HG03060 (cell line): Measurements from ENCODE around the gene VWDE.
"Not testable (repeated sequence)": the region's sequence is repeated elsewhere in the genome, so short reads cannot be mapped to it uniquely, and the experiment has no call there.

Experiments used
- ATAC-seq: cut with Tn5 transposase; IDR thresholded peaks from one replicate; pipeline ENCODE4 v1.9.1; 2021; ENCODE audit warnings: low read depth, moderate number of reproducible peaks; ENCODE audit not compliant: unreplicated experiment

The VWDE gene

DNA sequence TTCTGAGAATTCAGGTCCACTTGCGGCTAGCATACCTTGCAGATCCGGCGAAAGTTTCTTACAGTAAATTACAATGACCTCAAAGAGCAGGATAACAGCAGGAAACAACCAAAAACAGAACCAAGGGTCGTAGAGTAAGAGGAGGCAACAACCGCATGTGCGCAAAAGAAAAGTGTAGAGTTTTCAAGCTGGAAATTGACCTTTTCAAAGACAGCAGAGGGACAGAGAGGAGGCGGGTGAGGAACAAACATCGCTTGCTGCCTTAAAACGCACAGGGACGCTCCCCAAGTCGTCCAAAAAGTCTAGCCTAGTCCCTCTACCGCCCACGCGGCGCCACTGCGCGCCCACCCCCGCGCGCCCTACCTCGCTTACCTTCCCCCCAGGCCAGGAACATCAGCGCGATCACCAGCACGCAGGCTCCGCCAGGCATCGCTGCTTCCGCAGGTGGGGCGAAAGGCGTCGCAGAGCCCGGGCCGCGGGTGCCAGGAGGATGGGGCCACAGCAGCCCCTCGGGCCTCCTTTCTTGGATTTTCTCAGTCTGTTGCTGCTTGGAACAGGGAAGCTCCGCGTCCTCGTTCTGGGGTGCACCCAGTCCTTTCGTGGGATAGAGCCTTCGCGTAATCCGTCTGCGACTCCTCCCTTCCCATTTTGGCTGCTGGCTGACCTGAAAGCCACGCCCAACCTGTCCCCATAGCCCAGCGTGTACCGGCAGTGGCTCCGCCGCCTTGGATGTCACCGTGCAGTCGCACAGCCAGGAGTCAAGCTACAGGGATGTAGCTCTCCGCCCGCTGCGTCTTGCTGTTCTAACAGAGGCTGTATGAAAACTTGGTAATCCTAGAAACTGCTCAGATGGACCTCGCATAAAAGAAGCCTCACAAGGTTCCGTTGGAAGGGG, at the start of gene VWDE:
VWDE (minus strand) TSS at position 579 of the 895 bp plus-strand sequence; CDS start at position 430, 149 bp downstream.
- no peak for ATAC-seq

DNA sequence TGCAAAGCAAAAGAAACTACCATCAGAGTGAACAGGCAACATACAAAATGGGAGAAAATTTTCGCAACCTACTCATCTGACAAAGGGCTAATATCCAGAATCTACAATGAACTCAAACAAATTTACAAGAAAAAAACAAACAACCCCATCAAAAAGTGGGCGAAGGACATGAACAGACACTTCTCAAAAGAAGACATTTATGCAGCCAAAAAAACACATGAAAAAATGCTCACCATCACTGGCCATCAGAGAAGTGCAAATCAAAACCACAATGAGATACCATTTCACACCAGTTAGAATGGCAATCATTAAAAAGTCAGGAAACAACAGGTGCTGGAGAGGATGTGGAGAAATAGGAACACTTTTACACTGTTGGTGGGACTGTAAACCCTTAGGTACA, 49.5 kb upstream of the VWDE start:
- not testable (repeated sequence) for ATAC-seq

DNA sequence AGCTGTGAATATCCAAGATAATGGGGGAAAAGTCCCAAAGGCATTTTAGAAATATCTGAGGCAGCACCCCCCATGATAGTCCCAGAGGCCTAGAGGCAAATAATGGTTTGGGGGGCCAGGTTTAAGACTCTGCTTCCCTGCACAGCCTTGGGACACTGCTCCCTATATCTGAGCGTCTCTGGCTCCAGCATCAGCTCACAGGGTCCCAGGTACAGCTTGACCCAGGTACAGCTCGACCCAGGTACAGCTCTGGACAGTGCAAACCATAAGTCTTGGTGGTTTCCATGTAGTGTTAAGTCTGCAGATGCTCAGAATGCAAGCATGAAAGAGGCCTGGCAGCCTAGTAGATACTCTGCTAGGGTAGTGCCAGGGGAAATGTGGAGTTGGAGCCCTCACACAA, 47.0 kb upstream of the VWDE start:
- no peak for ATAC-seq

DNA sequence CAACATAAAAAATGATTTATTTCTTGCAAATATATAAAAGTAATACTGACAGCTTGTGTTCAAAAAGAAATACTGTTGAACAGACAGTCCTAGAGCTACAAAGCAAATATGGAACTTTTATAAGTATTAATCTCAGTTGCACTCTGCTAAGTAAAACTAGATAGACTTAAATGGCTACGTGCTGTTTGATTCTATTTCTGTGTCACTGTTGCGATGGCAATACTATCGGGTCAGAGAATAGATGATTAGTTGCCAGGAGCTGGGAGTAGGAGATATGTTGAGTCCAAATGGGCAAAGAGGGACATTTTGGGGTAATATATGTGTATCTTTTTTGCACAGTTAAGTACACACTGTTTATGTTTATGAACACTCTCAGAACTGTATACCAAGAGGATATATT, 41.1 kb upstream of the VWDE start:
- ATAC-seq, result no peak

DNA sequence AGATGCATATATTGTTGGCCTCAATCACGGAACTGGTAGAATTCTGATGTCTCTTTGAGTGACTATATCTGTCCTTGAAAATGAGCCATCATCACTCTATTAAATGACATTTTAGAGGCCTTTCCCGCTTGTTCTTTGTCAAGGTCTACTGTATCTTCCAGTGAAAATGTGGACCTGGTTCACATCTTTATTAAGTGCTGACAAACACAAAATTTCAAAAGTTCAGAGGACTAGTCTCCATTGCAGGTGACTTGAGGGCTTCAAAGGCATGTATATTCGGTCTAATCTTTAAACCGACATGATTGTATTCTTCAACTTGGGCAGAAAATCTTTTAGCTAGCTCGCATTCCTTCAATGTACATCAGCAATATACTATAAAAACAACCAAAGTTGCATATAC, 36.6 kb upstream of the VWDE start:
- no peak for ATAC-seq

DNA sequence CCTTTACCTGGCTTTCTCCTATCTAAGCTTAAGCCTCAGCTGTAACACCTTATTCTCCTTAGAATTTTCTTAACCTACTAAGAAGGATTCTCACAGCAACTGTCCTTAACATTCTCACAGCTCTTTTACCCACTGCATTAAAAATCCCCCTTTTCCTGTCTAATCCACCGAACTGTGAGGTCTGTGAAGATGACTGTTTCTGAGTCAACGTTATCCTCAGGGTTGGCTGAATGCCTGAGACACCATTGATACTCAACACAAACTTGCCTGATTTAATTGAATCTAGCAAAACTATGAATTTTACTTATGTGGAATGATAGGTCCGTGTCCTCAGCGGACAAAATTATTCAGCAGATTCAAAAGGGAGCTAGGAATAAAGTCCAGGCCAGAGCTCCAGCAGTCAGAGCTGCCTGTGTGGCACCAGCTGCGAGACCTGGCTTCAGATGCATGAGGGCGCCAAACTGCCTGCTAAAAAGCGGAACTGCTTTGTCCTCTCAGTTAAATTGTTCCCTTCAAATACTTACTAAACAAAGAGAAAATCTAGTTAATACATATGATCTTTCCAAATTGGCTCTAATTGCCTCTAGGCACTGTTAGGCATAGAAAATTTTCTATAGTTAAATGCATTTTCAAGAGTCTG, 33.4 kb upstream of the VWDE start:
- no peak for ATAC-seq

DNA sequence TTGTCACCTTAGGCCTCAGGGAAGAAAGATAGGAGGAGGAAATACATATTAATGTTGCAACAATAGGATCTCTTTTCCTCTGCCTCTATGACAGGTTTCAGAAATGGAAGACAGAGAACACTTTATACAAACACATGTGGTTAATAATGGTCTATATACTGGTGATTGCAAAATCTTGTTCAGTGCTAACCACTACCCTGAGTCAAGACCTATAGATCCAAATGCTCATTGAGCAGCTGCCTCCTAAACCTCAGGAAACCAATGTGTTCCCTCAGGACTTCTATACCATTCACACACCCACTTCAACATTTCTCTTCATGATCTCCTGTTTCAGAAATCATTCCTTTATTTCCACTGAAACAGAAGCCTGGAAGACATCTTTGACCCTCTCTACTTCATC, 32.5 kb upstream of the VWDE start:
- ATAC-seq, result no peak

DNA sequence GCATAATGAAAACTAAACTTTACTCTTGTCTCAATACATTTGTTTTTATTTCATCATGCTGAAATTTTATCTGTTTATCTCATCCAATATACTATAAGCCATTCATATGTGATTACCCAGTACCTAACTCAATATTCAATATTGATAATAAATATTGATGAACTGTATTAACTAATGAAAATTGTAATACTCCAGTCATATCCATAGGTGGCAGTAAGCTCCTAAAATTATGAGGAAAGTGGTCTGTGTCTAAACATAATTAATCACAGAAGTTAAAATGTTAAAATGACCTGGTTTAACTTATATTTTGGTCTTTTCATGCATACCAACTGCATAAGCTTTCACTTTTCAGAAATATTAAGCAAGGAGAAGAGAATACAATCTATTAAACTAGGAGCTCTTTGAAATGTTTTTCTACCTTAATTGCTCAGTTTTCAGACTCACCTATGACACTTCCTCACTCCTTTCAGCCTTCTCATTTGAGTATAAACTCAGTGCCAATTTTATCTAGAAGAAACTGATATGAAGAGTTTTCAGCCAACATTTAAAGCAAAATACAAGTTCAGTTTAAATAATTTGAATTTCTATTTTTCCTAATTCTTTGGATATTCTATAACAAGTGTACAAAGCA, 30.5 kb upstream of the VWDE start:
- no peak for ATAC-seq

DNA sequence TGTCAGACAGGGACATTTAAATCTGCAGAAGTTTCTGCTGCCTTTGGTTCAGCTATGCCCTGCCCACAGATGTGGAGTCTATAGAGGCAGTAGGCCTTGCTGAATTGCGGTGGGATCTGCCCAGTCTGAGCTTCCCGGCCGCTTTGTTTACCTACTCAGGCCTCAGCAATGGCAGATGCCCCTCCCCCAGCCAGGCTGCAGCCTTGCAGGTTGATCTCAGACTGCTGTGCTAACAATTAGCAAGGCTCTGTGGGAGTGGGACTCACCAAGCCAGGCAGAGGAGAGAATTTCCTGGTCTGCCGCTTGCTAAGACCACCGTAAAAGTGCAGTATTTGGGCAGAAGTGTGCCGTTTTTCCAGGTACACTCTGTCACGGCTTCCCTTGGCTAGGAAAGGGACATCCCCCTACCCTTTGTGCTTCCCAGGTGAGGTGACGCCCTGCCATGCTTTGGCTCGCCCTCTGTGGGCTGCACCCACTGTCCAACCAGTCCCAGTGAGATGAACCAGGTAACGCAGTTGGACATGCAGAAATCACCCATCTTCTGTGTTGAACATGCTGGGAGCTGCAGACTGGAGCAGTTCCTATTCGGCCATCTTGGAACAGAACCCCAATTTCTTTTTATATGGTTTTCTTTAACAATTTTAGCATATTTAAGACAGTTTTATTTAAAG, 28.4 kb upstream of the VWDE start:
- ATAC-seq, result no peak

DNA sequence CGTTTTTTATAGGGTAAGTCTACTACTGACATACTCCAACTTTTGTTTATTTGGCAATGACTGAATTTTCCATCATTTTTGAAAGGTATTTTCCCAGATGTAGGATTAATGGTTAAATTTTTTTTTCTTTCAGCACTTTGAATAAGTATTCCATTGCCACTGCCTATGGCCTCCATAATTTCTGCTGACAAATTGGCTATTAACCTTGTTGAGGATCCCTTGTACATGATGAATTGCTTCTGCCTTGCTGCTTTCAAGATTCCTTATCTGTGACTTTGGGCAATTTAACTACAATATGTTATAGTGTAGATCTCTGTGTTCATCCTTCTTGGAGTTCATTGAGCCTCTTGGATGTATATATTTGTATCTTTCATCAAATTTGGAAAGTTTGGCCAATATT, 21.6 kb upstream of the VWDE start:
- no peak for ATAC-seq

DNA sequence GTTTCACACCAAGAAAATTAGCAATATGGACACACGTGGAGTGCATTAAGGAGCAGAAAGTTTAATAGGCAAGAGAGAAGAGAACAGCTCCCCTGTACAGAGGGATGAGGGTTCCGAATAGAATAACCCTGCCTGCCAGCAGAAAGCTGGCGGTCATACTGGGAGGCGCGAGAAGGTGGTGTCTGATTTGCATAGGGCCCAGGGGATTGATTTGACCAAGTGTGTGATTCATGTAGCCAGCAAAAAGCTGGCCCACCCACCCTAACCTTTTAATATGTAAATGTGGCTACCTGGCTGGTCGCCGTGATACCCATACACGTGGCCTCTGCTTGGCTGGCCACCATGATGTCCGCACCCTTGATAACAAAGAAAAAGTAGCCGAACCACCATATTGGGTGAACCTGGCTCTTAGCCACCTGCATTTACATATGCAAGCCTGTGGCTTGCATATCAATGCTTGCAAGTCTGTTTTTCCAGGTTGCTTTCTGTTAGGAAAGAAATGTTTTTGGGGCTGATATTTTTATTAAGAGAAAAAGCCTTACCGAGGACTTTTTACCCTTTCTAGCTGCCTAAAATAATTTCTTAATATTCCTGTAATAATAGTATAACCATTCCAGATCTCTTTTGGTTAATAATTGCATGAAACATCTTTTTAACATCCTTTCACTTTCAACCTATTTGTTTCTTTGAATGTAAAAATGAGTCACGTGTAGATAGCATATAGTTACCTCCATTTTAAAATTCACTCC, 20.5 kb upstream of the VWDE start:
- ATAC-seq, result no peak

DNA sequence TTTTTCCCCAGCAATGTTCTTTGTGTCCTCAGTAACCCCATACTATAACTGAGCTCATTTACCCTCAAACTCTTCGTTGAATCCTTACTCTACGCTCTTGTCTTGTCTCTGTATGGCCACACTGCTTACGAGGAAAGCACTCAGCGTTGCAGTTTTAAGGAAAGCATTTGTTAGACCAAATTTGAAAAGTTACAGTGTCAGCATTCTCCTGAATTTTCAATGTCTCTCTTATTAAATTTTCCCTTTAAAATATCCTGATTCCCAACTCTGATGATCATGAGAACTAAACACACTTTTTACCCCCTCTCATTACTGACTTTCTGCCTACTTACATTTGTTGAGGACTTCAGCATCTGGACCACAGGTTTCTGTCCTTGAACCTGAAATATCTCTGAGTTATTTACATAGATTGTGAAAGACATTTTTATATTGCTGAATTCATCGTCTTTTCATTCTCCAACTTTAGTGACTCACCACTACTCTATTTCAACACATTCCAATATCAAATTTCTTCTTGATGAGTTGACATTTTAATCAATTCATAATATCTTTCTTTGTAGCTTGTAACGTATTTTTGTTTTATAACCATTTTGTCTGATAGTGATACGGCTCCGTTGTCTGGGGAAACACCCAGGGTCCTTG, 19.8 kb upstream of the VWDE start:
- no peak for ATAC-seq

DNA sequence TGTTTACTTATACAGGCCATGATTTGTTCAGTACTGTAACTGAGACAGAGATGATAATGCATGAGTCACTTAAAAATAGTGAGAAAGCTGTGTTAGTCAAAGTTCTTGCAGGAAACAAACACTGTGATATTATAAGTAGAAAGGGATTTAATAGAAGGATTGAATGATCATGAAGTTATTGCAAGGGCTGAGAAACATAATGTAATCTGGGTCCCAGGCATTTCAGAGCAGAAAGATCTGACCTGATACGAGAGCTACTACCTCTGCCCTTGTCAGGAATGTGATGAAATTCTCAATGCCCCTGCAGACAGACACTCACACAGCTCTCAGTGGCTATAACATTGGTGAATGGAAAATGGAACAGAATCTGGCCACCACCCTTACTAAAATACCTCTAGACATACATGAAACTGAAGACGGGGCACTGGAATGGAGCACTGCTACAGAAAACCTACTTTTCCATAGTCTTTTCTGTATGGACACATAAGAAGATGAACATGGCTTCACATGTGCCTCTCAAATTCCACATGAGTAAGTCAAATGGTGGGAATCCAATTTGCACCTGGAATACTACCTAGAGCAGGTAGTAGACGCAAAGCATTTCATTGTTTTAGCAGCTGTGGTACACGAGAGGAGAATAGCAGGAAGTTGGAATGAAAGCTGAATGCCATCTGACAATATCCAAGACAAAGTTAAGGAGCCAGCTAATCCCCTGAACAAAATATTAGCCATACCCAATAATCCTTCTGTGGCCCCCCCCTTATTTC, 19.1 kb upstream of the VWDE start:
- no peak for ATAC-seq

DNA sequence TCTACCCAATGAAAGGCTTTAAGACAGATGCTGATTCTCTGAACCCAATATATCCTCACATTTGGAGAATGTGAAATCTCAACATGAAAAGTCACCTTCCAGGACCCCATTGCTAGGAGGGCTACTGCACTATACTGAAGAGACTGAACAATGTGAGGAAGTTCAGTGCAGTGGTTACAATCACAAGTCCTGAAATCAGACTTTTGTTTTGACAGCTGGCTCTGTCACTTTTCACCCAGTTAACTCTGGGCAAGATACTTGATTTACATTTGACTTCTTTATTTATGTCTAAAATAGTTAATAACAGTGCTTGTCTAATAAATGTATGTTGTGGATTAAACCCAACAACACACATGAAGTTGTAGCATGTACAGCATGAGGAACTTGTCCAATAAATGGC, 14.8 kb upstream of the VWDE start:
- ATAC-seq, result no peak

DNA sequence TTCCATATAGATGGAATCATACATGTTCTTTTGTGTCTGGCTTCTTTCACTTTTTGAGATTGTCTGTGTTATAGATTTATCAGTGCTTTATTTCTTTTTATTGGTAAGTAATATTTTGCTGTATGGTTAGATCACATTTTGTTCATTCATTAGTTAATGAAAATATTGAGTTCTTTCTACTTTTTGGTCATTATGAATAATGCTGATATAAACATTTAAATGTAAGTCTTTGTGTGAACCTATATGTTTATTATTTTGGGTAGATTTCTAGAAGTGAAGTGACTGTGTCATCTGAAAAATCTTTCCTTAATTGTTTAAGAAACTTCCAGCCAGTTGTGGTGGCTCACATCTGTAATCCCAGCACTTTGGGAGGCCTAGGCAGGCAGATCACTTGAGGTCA, 11.4 kb upstream of the VWDE start:
- ATAC-seq, result no peak

DNA sequence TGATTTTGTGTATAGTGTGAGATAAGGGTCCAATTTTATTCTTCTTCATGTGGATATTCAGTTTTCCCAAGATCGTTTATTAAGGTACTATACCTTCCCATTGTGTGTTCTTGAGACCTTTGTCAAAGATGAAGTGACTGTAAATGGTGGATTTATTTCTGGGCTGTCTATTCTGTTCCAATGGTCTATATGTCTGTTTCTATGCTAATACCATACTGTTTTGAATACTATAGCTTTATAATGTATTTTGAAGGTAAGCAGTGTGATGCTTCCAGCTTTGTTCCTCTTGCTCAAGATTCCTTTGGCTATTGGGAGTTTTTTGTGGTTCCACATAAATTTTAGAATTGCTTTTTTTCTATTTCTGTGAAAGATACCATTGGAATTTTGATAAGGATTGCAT, 8.7 kb upstream of the VWDE start:
- no peak for ATAC-seq

DNA sequence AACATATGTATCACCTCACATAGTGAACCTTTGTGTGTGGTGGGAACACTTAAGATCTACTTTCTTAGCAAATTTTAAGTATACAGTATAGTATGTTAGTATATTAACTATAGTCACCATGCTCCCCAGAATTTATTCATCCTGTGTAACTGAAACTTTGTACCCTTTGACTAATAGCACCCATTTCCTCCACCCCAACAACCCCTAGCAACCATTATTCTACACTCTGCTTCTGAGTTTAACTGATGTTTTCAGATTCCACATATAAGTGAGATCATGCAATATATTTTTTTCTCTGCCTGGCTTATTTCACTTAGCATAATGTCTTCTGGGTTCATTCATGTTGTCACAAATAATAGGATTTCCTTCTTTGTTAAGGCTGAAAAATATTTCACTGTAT, 6.9 kb upstream of the VWDE start:
- ATAC-seq, result no peak

DNA sequence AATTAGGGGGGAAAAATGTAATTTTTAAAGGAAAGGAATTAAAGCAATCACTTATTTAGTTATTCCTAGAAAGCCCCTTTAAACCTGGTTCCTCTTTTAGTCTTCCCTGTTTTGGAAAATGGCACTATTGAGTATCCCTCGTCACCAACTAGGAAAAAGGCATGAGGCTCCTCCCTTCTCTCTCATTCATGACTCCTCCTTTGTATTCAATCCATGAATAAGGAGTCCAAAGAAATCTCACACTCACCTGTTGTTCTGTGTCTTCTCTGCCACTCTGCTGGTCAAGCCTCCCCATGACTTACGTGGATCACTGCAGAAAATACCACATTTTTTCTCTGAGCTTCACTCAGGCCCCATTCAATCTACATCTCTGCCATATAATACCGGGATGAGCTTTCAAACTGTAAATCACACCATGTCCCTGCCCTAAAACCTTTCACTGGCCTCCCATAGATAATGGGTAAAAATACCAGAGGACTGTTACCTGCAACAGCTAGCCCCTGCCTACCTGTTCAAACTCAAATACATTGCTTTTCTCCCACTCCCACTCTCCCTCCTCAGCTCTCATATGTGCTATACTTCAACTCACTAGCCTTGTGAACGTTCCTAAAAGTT, 5.5 kb upstream of the VWDE start:
- no peak for ATAC-seq

DNA sequence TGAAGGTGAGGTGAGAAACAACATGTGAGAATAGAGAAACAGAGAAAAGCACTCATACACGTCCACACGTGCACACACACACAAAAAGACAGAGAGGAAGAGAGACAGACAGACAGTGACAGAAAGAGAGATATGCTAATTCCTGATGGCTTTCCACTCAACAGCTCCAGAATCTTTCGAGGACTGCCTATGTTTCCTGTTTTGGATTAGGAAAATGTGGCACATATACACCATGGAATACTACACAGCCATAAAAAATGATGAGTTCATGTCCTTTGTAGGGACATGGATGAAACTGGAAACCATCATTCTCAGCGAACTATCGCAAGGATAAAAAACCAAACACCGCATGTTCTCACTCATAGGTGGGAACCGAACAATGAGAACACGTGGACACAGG, 4.0 kb upstream of the VWDE start:
- ATAC-seq, result not testable (repeated sequence)
